ENCODE measurements around the gene CCNA2.

GRCh38 chr4:121817006-121817405 is 6.7 kb downstream of the CCNA2 start:
- TF ChIP-seq, protein P1, sequence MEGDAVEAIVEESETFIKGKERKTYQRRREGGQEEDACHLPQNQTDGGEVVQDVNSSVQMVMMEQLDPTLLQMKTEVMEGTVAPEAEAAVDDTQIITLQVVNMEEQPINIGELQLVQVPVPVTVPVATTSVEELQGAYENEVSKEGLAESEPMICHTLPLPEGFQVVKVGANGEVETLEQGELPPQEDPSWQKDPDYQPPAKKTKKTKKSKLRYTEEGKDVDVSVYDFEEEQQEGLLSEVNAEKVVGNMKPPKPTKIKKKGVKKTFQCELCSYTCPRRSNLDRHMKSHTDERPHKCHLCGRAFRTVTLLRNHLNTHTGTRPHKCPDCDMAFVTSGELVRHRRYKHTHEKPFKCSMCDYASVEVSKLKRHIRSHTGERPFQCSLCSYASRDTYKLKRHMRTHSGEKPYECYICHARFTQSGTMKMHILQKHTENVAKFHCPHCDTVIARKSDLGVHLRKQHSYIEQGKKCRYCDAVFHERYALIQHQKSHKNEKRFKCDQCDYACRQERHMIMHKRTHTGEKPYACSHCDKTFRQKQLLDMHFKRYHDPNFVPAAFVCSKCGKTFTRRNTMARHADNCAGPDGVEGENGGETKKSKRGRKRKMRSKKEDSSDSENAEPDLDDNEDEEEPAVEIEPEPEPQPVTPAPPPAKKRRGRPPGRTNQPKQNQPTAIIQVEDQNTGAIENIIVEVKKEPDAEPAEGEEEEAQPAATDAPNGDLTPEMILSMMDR (IDR thresholded peaks at IDR 0.05; ENCODE audit: insufficient read depth, low read length, poor library complexity, severe bottlenecking), result no peak
- TF ChIP-seq EZH2phosphoT487 (conservative IDR thresholded peaks at IDR 0.05; ENCODE audit: low read length), result no peak
